ENCODE results near the gene PAMR1.

GRCh38 chr11:35459489-35459888 is 65.9 kb downstream of the PAMR1 start:
- TF ChIP-seq EP300 (IDR thresholded peaks at IDR 0.05) (no peak), CTCF (IDR thresholded peaks at IDR 0.05) (no peak), POLR2AphosphoS5 (IDR thresholded peaks at IDR 0.05) (no peak), POLR2A (IDR thresholded peaks at IDR 0.05) (no peak)

All from gastroesophageal sphincter (tissue), 3 donors.